HCT116 (cell line): ENCODE measurements around the gene CDH26. TPM values are rescaled to one million over a fixed set of nuclear protein-coding genes. Genes with fewer than 3 reads are reported as not detected.

Experiments used
- ATAC-seq: fragments of 200-7000 bp; cut with Tn5 transposase; 2 replicates; pipeline ENCODE4 v1.9.1; 2020; ENCODE audit warnings: mild to moderate bottlenecking, moderate library complexity
- BruUV-seq: library from RNA; stranded (reverse); fragments of 400-500 nt; replicated peaks from 2 replicates; lab custom pipeline; 2021; lab: Mats Ljungman, UMichigan
- CTCF ChIA-PET: fragments of 300-600 bp; sonication (Branson Sonifier 250); formaldehyde crosslinking; loops from one replicate; lab custom pipeline; 2021; ENCODE audit warnings: antibody characterized with exemption; lab: Charles Lee
- POLR2A ChIA-PET: fragments of 300-600, 350-600 bp; sonication (Branson Sonifier 250); formaldehyde crosslinking; loops from one replicate; lab custom pipeline; 2021; ENCODE audit warnings: antibody characterized with exemption; lab: Charles Lee
- RAD21 ChIA-PET, 2 experiments: fragments of 300-600 bp; sonication (Branson Sonifier 250); formaldehyde crosslinking; loops; one replicate each; lab custom pipeline; 2023; ENCODE audit warnings: low total read pairs in 2 of 2; ENCODE audit not compliant: uncharacterized antibody in 2 of 2, unreplicated experiment in 2 of 2, low non-redundant PET in 1 of 2; lab: Charles Lee
- DNase-seq: peaks from one replicate; pipeline ENCODE4 v3.0.0-alpha.2; 2010; ENCODE audit warnings: low read depth, low spot score
- H2AFZ ChIP-seq: fragments of 200-600 bp; shearing (Covaris generic), sonication (generic); 2 replicates; pipeline ENCODE4 v1.6.1; 2017; ENCODE audit warnings: low read depth, mixed run types, mixed read lengths, antibody characterized with exemption, low read length; ENCODE audit not compliant: poor library complexity, severe bottlenecking
- H3K27ac ChIP-seq: 2 replicates; pipeline ENCODE4 v1.5.1; 2012; ENCODE audit warnings: low read depth, low read length
- H3K27me3 ChIP-seq: fragments of 200-600 bp; sonication (generic); 2 replicates; pipeline ENCODE4 v1.6.1; 2016; ENCODE audit warnings: mixed run types, low read length, mixed read lengths; ENCODE audit not compliant: insufficient read depth
- H3K36me3 ChIP-seq, 2 experiments: fragments of 200-500 bp in 1 of 2; fragments of 200-600 bp in 1 of 2; sonication (Bioruptor generic) in 1 of 2; sonication (generic) in 1 of 2; 2 replicates each; pipeline versions ENCODE4 v1.5.1 to v1.6.1; 2014 to 2016; ENCODE audit warnings: low read length in 2 of 2, inconsistent platforms in 1 of 2, mixed read lengths in 1 of 2, mixed run types in 1 of 2; ENCODE audit not compliant: insufficient read depth in 2 of 2, control insufficient read depth in 1 of 2
- H3K4me1 ChIP-seq, 2 experiments: fragments of 200-600 bp in 1 of 2; sonication (generic) in 1 of 2; 2 replicates each; pipeline versions ENCODE4 v1.5.1 to v1.6.1; 2012 to 2017; ENCODE audit warnings: low read length in 2 of 2, inconsistent platforms in 1 of 2, mild to moderate bottlenecking in 1 of 2, mixed read lengths in 1 of 2, mixed run types in 1 of 2, moderate library complexity in 1 of 2; ENCODE audit not compliant: insufficient read depth in 2 of 2, control insufficient read depth in 1 of 2
- H3K4me2 ChIP-seq: fragments of 200-600 bp; sonication (generic); 2 replicates; pipeline ENCODE4 v1.6.1; 2017; ENCODE audit warnings: mixed run types, low read length, mixed read lengths
- H3K4me3 ChIP-seq, 2 experiments: fragments of 200-600 bp in 1 of 2; sonication (generic) in 1 of 2; replicated peaks in 1 of 2; 2 replicates each; pipeline ENCODE4 v1.5.1; 2011 to 2016; ENCODE audit warnings: low read length in 2 of 2, control low read depth in 1 of 2, low read depth in 1 of 2, mild to moderate bottlenecking in 1 of 2, mixed read lengths in 1 of 2, mixed run types in 1 of 2
- H3K79me2 ChIP-seq: fragments of 200-600 bp; sonication (generic); 2 replicates; pipeline ENCODE4 v1.6.1; 2017; ENCODE audit warnings: mild to moderate bottlenecking, mixed run types, low read length, moderate library complexity, mixed read lengths; ENCODE audit not compliant: insufficient read depth
- H3K9ac ChIP-seq: fragments of 200-600 bp; sonication (generic); 2 replicates; pipeline ENCODE4 v1.6.1; 2016; ENCODE audit warnings: low read length, mixed read lengths
- H3K9me2 ChIP-seq: fragments of 200-600 bp; sonication (generic), shearing (Covaris generic); 2 replicates; pipeline ENCODE4 v1.6.1; 2017; ENCODE audit warnings: mixed run types, mild to moderate bottlenecking, moderate library complexity; ENCODE audit not compliant: insufficient read depth
- H3K9me3 ChIP-seq, 2 experiments: fragments of 200-500 bp in 1 of 2; fragments of 200-600 bp in 1 of 2; sonication (Bioruptor generic) in 1 of 2; sonication (generic) in 1 of 2; 2 replicates each; pipeline ENCODE4 v1.6.1; 2014 to 2017; ENCODE audit warnings: low read length in 2 of 2, mixed read lengths in 2 of 2, inconsistent platforms in 1 of 2, low read depth in 1 of 2, mild to moderate bottlenecking in 1 of 2, mixed run types in 1 of 2, moderate library complexity in 1 of 2; ENCODE audit not compliant: control insufficient read depth in 1 of 2, insufficient read depth in 1 of 2
- H4K20me1 ChIP-seq: fragments of 200-600 bp; sonication (generic), shearing (Covaris generic); 2 replicates; pipeline ENCODE4 v1.6.1; 2017; ENCODE audit warnings: mixed run types, mild to moderate bottlenecking, moderate library complexity; ENCODE audit not compliant: insufficient read depth
- CBX3 ChIP-seq: IDR thresholded peaks from 2 replicates; pipeline ENCODE4 v1.6.1; 2012; ENCODE audit warnings: low read depth
- EGR1 ChIP-seq: IDR thresholded peaks from 2 replicates; pipeline ENCODE4 v1.6.1; 2012; ENCODE audit warnings: low read depth
- ELF1 ChIP-seq: IDR thresholded peaks from 2 replicates; pipeline ENCODE4 v1.6.1; 2012; ENCODE audit warnings: low read depth, borderline replicate concordance
- EZH2 ChIP-seq: fragments of 200-600 bp; sonication (generic); IDR thresholded peaks from 2 replicates; pipeline ENCODE4 v1.6.1; 2017; ENCODE audit warnings: antibody characterized with exemption, mixed run types
- EZH2phosphoT487 ChIP-seq: fragments of 200-600 bp; IDR thresholded peaks from 2 replicates; pipeline ENCODE4 v1.6.1; 2018; ENCODE audit warnings: antibody characterized with exemption, borderline replicate concordance
- JUND ChIP-seq: IDR thresholded peaks from 2 replicates; pipeline ENCODE4 v1.6.1; 2012
- POLR2A ChIP-seq: IDR thresholded peaks from 2 replicates; pipeline ENCODE4 v1.7.0; 2011; ENCODE audit warnings: borderline replicate concordance; ENCODE audit not compliant: insufficient read depth, insufficient read length; ENCODE audit errors: extremely low read depth
- POLR2AphosphoS5 ChIP-seq: IDR thresholded peaks from 2 replicates; pipeline ENCODE4 v1.6.1; 2011; ENCODE audit warnings: mild to moderate bottlenecking, low read depth, low read length, moderate library complexity
- RAD21 ChIP-seq: IDR thresholded peaks from 2 replicates; pipeline ENCODE4 v1.6.1; 2012; ENCODE audit warnings: low read depth, mild to moderate bottlenecking
- SIN3A ChIP-seq: IDR thresholded peaks from 2 replicates; pipeline ENCODE4 v1.6.1; 2012; ENCODE audit warnings: low read depth
- SP1 ChIP-seq: IDR thresholded peaks from 2 replicates; pipeline ENCODE4 v1.6.1; 2012; ENCODE audit warnings: low read depth
- TCF7L2 ChIP-seq: IDR thresholded peaks from 2 replicates; pipeline ENCODE4 v1.7.0; 2011; ENCODE audit warnings: borderline replicate concordance, inconsistent platforms; ENCODE audit not compliant: insufficient read depth, insufficient read length; ENCODE audit errors: extremely low read depth
- YY1 ChIP-seq: IDR thresholded peaks from 2 replicates; pipeline ENCODE4 v1.6.1; 2011; ENCODE audit warnings: low read length, low read depth, moderate library complexity, mild to moderate bottlenecking; ENCODE audit not compliant: insufficient replicate concordance; ENCODE audit errors: extremely low read depth
- ZFX ChIP-seq: fragments of 450-650 bp; IDR thresholded peaks from 2 replicates; pipeline ENCODE4 v1.6.1; 2017
- ZNF274 ChIP-seq: fragments of 200-500 bp; sonication (Bioruptor generic); IDR thresholded peaks from 2 replicates; pipeline ENCODE4 v1.6.1; 2014; ENCODE audit warnings: mild to moderate bottlenecking, low read depth, low read length, inconsistent platforms
- intact Hi-C: fragments of 100-400 bp; cut with micrococcal nuclease; formaldehyde crosslinking; loops from 2 replicates; pipeline ENCODE4 v1.10.0; 2022
- total RNA-seq: library from RNA; stranded (reverse); gene quantifications from one replicate; pipeline ENCODE4 v1.2.1, GENCODE V29; 2021; ENCODE audit not compliant: unreplicated experiment
- TF ChIP-seq, protein P1 (sequence below): IDR thresholded peaks from 2 replicates; pipeline ENCODE4 v1.6.1; 2011; ENCODE audit warnings: mild to moderate bottlenecking, low read length, moderate library complexity; ENCODE audit not compliant: insufficient replicate concordance; ENCODE audit errors: extremely low read depth
- TF ChIP-seq, protein P2 (sequence below), 3 experiments: fragments of 200-600 bp in 1 of 3; sonication (generic) in 1 of 3; IDR thresholded peaks in 2 of 3; conservative IDR thresholded peaks in 1 of 3; 2 replicates each; pipeline ENCODE4 v1.5.1; 2012 to 2017; ENCODE audit warnings: low read depth in 2 of 3, low read length in 2 of 3, antibody characterized with exemption in 1 of 3, borderline replicate concordance in 1 of 3, control low read depth in 1 of 3, mild to moderate bottlenecking in 1 of 3, mixed read lengths in 1 of 3, mixed run types in 1 of 3, moderate library complexity in 1 of 3; ENCODE audit not compliant: insufficient read depth in 1 of 3
- TF ChIP-seq, protein P3 (sequence below): IDR thresholded peaks from 2 replicates; pipeline ENCODE4 v1.6.1; 2012
- TF ChIP-seq, protein P4 (sequence below): IDR thresholded peaks from 2 replicates; pipeline ENCODE4 v1.6.1; 2012

The CDH26 gene
- total RNA-seq, 1 experiment from 2014 or later: 0.34 TPM

DNA sequence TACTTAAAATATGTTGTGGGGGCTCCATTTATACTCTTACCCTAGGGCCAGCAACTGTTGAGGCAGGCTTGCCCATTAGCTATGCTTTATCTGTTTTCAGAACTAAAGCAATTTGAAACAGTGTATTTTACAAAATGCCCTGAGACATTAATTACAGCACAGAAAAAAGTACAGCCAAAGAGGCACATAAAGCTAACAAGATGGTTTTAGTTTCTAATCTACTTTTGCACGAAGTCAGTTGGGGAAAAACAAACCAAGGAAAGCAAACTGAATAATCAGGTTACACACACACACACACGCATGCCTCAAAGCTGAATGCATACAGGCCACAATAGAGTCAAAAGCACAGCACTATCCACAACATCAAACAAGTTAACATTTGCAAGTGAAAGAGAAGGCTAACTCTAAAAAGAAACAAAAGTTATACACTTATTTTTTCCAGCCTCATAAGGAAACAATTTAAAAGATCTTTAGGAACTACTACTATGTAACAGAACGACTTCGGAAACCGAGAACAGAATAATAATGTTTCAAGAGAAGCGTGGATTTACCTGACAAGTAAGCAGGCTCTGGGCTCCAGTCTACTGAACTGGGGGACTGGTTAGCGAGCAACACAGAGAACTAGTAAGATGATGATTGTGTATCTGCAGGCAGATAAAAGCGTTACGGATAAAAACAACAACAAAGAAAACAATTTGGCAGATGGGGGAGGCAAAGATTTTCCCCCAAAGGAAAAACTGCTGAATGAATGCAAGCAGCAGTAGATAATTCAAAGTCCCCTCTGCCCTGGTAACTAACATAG is 26.5 kb upstream of the CDH26 start:
- ChIA-PET POLR2A (interaction anchor here (1.5 kb wide), 1 partner anchor 8 kb away, joined by 4 read pairs; the partner anchor contains the start of genes FAM217B and PPP1R3D), RAD21 (no interaction called here), CTCF (no interaction called here)
- no peak overlapping the region for H3K4me3 ChIP-seq
- no peak for ATAC-seq
- intact Hi-C loops: no loop called here
- H3K36me3 ChIP-seq: no peaks in the 10 kb centered on the region
- no peak overlapping the region for H2AFZ ChIP-seq
- H4K20me1 ChIP-seq: no peaks in the 10 kb centered on the region
- peaks cover 2 to 8% of the 10 kb centered on the region in 2 experiments; a peak in 3 of 4 replicates for H3K4me1 ChIP-seq
- no peak overlapping the region for H3K27ac ChIP-seq
- BruUV-seq: no TSS peak
- H3K9ac ChIP-seq: no peak overlapping the region
- no peak overlapping the region for H3K4me2 ChIP-seq
- TF ChIP-seq YY1: no peak
- TF ChIP-seq, protein P1, sequence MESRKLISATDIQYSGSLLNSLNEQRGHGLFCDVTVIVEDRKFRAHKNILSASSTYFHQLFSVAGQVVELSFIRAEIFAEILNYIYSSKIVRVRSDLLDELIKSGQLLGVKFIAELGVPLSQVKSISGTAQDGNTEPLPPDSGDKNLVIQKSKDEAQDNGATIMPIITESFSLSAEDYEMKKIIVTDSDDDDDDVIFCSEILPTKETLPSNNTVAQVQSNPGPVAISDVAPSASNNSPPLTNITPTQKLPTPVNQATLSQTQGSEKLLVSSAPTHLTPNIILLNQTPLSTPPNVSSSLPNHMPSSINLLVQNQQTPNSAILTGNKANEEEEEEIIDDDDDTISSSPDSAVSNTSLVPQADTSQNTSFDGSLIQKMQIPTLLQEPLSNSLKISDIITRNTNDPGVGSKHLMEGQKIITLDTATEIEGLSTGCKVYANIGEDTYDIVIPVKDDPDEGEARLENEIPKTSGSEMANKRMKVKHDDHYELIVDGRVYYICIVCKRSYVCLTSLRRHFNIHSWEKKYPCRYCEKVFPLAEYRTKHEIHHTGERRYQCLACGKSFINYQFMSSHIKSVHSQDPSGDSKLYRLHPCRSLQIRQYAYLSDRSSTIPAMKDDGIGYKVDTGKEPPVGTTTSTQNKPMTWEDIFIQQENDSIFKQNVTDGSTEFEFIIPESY: no peak
- no peak for TF ChIP-seq POLR2A
- no peak for TF ChIP-seq JUND
- no peak for TF ChIP-seq CBX3
- no peak for TF ChIP-seq ELF1
- TF ChIP-seq POLR2AphosphoS5: no peak
- TF ChIP-seq EZH2phosphoT487: no peak
- TF ChIP-seq, protein P2, sequence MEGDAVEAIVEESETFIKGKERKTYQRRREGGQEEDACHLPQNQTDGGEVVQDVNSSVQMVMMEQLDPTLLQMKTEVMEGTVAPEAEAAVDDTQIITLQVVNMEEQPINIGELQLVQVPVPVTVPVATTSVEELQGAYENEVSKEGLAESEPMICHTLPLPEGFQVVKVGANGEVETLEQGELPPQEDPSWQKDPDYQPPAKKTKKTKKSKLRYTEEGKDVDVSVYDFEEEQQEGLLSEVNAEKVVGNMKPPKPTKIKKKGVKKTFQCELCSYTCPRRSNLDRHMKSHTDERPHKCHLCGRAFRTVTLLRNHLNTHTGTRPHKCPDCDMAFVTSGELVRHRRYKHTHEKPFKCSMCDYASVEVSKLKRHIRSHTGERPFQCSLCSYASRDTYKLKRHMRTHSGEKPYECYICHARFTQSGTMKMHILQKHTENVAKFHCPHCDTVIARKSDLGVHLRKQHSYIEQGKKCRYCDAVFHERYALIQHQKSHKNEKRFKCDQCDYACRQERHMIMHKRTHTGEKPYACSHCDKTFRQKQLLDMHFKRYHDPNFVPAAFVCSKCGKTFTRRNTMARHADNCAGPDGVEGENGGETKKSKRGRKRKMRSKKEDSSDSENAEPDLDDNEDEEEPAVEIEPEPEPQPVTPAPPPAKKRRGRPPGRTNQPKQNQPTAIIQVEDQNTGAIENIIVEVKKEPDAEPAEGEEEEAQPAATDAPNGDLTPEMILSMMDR (IDR thresholded peaks at IDR 0.05 in 2 of 3, conservative IDR thresholded peaks at IDR 0.05 in 1 of 3; ENCODE audit: borderline replicate concordance in 1 of 3, insufficient read depth in 1 of 3, low read depth in 2 of 3, low read length in 2 of 3): no peak
- no peak for TF ChIP-seq EZH2
- TF ChIP-seq, protein P3, sequence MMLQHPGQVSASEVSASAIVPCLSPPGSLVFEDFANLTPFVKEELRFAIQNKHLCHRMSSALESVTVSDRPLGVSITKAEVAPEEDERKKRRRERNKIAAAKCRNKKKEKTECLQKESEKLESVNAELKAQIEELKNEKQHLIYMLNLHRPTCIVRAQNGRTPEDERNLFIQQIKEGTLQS: no peak
- no peak for TF ChIP-seq ZNF274
- TF ChIP-seq RAD21: no peak
- TF ChIP-seq SIN3A: no peak
- TF ChIP-seq, protein P4, sequence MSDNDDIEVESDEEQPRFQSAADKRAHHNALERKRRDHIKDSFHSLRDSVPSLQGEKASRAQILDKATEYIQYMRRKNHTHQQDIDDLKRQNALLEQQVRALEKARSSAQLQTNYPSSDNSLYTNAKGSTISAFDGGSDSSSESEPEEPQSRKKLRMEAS: no peak
- TF ChIP-seq ZFX: no peak
- no peak for TF ChIP-seq TCF7L2
- TF ChIP-seq EGR1: no peak
- no peak for TF ChIP-seq SP1
- no peak for DNase-seq
- H3K27me3 ChIP-seq: peaks cover 8% of the 10 kb centered on the region; the same call in 1 of the 2 replicates
- H3K9me3 ChIP-seq: no peaks in the 10 kb centered on the region
- H3K9me2 ChIP-seq: no peaks in the 10 kb centered on the region
- H3K79me2 ChIP-seq: no peaks in the 10 kb centered on the region
